Sigmoid colon (tissue), 4 donors: ENCODE data around the gene BST2.

Experiments used
- CTCF ChIP-seq, 4 experiments: fragments of 450-650 bp in 3 of 4; fragments of 200-600 bp in 1 of 4; IDR thresholded peaks; one replicate each; pipeline ENCODE4 v1.5.1; 2016 to 2019; ENCODE audit warnings: antibody characterized with exemption in 4 of 4, mild to moderate bottlenecking in 3 of 4, moderate library complexity in 2 of 4
- EP300 ChIP-seq, 4 donors: sonication (generic); formaldehyde crosslinking; IDR thresholded peaks; one replicate each; pipeline ENCODE4 v1.6.1; 2017; ENCODE audit warnings: antibody characterized with exemption in 4 of 4
- POLR2A ChIP-seq, 2 donors: fragments of 450-650 bp; IDR thresholded peaks; one replicate each; pipeline ENCODE4 v1.6.1; 2016; ENCODE audit warnings: antibody characterized with exemption in 2 of 2, mild to moderate bottlenecking in 2 of 2, moderate library complexity in 2 of 2
- POLR2AphosphoS5 ChIP-seq, 4 donors: sonication (generic); formaldehyde crosslinking; IDR thresholded peaks; one replicate each; pipeline ENCODE4 v1.6.1; 2017; ENCODE audit warnings: antibody characterized with exemption in 4 of 4

- no peak for TF ChIP-seq CTCF (IDR thresholded peaks at IDR 0.05)
- TF ChIP-seq POLR2A (IDR thresholded peaks at IDR 0.05), result no peak
- no peak for TF ChIP-seq EP300 (IDR thresholded peaks at IDR 0.05)
- TF ChIP-seq POLR2AphosphoS5 (IDR thresholded peaks at IDR 0.05), result no peak
Measured at GRCh38 chr19:17357078-17357666, 48.3 kb downstream of the BST2 start.
